Left renal pelvis (tissue), 4 donors: Measurements from ENCODE around the gene ADNP. TPM values are rescaled to one million over a fixed set of nuclear protein-coding genes. Genes with fewer than 3 reads are reported as not detected.

Experiments
- DNase-seq, 4 donors: peaks; one replicate each; pipeline ENCODE4 v3.0.0-alpha.2; 2013; ENCODE audit warnings: low read depth in 4 of 4, low spot score in 3 of 4
- polyA plus RNA-seq, 4 donors: library from polyadenylated mRNA; unstranded; fragments of 120-200 nt; gene quantifications; one replicate each; pipeline ENCODE4 v1.2.1, GENCODE V29; 2013; ENCODE audit not compliant: insufficient read length in 4 of 4

Gene ADNP
- polyA plus RNA-seq, 4 donors: 111 to 135 (median 127) TPM

- DNase-seq: no peak
Measured at GRCh38 chr20:50932691-50933280, 1.5 kb upstream of the ADNP start.

GRCh38 chr20:50932016-50932485, 814 bp upstream of the ADNP start:
- no peak for DNase-seq

GRCh38 chr20:50930976-50931305, 296 bp downstream of the ADNP start:
- DNase-seq: no peak

GRCh38 chr20:50930139-50930975, 880 bp downstream of the ADNP start:
- DNase-seq: no peak

- peak; percentile 73 to 92 (median 87) for DNase-seq
Measured at GRCh38 chr20:50929299-50930138, 1.7 kb downstream of the ADNP start.

GRCh38 chr20:50928469-50928868, 2.8 kb downstream of the ADNP start:
- no peak for DNase-seq

GRCh38 chr20:50926530-50926929, 4.7 kb downstream of the ADNP start:
- no peak for DNase-seq

GRCh38 chr20:50924261-50924920, 6.8 kb downstream of the ADNP start:
- DNase-seq: no peak

- DNase-seq: no peak
Measured at GRCh38 chr20:50921803-50922501, 9.3 kb downstream of the ADNP start.

- no peak for DNase-seq
Measured at GRCh38 chr20:50920997-50921396, 10.2 kb downstream of the ADNP start.

- DNase-seq: no peak
Measured at GRCh38 chr20:50919567-50919966, 11.7 kb downstream of the ADNP start.

GRCh38 chr20:50918403-50918802, 12.8 kb downstream of the ADNP start:
- DNase-seq: no peak

- no peak for DNase-seq
Measured at GRCh38 chr20:50916934-50917333, 14.3 kb downstream of the ADNP start.

- DNase-seq: no peak
Measured at GRCh38 chr20:50916257-50916656, 15.0 kb downstream of the ADNP start.

GRCh38 chr20:50915424-50915823, 15.8 kb downstream of the ADNP start:
- no peak for DNase-seq

GRCh38 chr20:50913690-50914375, 17.4 kb downstream of the ADNP start:
- DNase-seq: no peak

- DNase-seq: no peak
Measured at GRCh38 chr20:50911716-50912115, 19.5 kb downstream of the ADNP start.

- DNase-seq: no peak
Measured at GRCh38 chr20:50911030-50911429, 20.2 kb downstream of the ADNP start.

GRCh38 chr20:50909413-50909812, 21.8 kb downstream of the ADNP start:
- DNase-seq: no peak
